AML-193 (cell line): ENCODE data around the gene KCNIP3.

Experiments
- DNase-seq, 2 experiments: peaks; one replicate each; lab custom pipeline; 2025; lab: John Stamatoyannopoulos, UW

The KCNIP3 gene

GRCh38 chr2:95314598-95314963 is 17.4 kb downstream of the KCNIP3 start:
- DNase-seq, result no peak

DNA sequence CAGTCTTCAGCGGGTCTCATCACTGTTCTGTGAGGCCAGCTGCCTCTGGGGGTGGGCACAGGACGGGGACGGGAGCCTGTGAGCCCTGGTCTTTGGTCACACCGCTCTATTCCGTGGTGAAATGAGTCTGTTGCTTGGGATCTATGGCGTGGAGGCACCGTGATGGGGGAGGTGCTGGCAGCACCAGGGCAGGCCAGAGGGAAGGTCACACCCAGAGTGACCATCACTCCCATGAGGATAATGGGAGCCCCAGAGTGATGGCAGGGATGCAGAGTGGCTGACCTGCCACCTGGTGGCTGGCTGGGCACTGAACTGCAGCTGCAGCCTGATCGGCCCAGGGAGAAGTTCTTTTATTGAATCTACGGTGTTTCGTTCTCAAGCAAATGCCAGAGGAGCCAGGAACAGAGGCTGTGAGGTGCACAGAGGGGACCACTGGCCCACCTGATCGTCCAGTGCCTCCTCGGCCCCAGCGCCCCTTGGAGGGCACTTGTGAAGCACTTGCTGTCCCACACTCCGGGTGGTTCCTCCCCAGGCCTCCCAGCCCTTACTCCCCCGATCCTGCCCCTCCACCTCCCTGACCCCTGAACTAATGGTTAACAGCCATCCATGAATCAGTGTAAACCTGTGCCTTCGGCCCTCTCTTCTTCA is 17.9 kb downstream of the KCNIP3 start:
- peak; percentile 1 to 4 for DNase-seq

DNA sequence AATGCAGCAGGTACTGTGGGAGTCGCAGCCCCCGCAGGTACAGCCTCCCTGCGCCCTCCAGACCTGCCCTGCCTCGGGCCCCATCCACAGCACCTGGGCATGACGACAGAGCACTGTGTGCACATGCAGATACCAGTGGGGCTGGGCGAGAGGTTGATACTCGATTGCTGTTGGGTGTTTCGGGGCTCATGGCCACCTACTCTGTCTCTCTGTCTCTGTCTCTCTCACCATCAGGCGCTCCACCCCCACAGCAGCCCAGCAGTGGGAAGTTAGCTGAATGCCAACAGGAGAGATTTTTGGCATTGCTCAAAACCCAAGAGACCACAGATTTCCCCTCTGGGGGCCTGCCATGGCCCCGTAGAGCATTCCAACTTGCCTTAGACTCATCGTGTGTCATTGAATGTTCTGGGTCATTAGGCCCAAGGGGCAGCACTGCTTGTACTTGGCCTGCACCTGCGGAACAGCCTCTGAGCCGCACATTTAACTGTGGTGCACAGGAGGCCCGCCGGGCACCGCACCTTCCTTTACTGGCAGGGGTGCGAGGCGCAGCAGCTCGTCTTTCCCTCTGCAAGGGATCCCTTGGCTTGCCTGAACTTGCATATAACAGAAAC is 18.8 kb downstream of the KCNIP3 start:
- DNase-seq, result no peak

- no peak for DNase-seq
These were observed 19.4 kb downstream of the KCNIP3 start for GRCh38 chr2:95316466-95317122.

GRCh38 chr2:95317123-95317500 is 20.0 kb downstream of the KCNIP3 start:
- no peak for DNase-seq

DNA sequence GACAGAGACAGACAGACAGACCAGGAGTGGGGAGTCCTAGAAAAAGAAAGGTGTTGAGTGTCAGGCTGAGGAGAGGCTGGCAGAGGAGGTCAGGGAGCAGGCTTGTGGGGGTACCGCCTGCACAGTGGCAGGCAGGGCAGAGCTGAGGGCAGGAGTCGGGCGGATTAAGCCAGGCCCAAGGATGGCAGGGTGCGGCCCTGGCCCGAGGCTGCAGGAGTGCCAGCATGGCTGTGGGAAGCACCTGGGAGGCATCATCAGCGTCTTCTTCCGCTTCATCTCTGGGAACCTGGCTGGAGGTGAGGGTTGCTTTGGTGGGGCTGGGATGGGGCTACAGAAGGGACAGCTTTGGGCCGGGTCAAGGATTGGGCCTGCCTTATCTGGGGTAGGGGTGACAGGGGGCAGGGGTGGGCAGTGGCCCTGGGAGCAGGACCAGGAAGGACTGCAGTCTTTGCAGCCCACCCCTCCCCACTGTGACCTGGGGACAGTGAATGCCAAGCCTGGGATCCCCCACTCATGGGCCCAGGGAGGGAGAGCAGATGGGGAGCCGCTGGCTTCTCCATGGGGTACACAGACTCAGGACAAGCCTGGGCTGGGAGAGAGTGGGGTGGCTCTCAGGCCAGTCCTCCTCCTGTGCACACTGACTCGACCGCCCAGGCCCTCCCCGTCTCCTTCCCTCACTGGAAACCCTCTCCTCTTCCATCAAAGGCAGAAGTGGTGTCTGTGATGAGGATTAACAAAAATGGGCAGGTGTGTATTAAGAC is 20.7 kb downstream of the KCNIP3 start:
- no peak for DNase-seq

GRCh38 chr2:95318431-95319220 is 21.5 kb downstream of the KCNIP3 start:
- DNase-seq, result no peak

DNA sequence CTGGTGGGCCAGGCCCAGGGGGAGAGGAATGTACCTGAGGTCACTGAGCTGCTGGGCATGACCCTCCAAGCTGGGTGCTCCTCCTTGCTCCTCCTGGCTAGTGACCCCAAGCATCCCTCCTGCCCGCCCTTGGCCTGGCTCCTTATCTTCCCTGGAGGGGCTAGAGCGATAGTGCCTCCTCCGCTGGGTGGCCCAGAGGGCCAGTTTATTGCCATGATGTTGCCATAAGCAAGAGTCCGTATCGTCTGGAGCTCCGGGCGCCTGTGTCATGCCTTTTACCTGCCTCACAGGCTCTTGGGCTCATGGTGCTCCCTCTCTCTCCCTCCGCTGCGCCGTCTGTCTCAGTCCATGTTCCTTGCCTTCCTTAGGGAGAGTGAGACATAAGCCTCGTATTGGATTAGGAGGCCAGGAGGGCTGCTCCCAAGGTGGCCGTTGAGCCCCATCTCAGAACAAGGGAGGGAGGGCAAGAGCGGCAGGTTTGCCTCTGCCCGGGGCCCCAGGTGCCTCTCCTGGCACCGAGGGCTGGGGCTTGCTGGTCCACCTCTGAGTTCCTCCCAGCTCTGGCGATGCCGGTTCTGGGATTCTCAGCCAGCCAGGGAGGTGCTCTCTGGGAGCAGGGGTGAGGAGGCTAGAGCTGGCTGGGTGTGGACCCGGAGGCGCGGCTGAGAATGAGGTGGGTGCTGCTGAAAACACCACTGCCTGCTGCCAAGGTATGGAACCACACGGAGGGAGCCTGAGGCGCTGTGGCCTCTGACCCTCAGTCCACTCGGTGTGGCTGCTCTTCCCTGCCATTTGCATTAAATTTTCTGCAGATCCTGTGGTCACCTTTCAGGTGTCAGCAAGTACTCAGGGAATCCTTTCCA is 22.6 kb downstream of the KCNIP3 start:
- no peak for DNase-seq

DNA sequence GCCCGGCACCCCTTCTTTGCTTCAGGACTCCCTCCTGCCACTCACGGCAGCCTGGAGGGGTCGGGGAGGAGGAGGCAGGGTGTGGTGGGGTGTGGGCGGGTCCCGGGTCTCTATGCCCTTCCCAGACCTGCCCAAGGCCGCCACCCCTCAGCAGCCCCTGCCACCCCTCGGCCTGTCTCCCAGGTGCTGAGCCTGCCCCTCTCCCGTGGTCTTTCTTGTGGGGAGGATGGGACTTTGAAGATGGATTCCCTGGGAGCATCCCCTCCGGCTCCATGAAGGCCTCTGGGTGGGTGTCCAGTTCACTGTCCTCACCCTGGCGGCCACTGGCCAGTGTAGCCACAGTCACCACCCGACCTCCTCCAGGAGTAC is 23.2 kb downstream of the KCNIP3 start:
- DNase-seq, result no peak

GRCh38 chr2:95320986-95321767 is 24.0 kb downstream of the KCNIP3 start:
- DNase-seq, result no peak

GRCh38 chr2:95323347-95324155 is 26.4 kb downstream of the KCNIP3 start:
- no peak for DNase-seq

DNA sequence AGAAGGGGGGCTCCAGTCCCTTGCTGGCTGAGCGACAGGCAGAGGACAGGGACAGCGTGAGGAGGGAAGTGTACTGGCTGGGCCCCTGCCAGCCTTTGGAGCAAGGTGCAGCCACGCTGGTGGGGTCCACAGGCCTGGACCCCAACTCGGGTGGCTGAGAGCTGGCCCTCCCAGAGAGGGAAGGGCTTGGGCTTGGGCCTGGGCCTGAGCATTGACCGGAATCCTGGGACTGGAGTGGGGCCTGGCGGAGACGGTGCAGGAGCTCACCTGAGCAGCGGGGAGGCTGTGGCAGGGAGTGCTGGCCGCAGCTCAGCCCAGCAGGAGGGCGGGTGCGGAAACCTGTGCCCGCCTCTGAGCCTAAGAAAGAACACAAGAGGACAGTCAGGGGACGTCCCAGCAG is 27.9 kb downstream of the KCNIP3 start:
- no peak for DNase-seq

- no peak for DNase-seq
These were observed 28.7 kb downstream of the KCNIP3 start for GRCh38 chr2:95325590-95326432.

- no peak for DNase-seq
These were observed 29.4 kb downstream of the KCNIP3 start for GRCh38 chr2:95326433-95327140.

GRCh38 chr2:95327861-95328260 is 30.7 kb downstream of the KCNIP3 start:
- no peak for DNase-seq

DNA sequence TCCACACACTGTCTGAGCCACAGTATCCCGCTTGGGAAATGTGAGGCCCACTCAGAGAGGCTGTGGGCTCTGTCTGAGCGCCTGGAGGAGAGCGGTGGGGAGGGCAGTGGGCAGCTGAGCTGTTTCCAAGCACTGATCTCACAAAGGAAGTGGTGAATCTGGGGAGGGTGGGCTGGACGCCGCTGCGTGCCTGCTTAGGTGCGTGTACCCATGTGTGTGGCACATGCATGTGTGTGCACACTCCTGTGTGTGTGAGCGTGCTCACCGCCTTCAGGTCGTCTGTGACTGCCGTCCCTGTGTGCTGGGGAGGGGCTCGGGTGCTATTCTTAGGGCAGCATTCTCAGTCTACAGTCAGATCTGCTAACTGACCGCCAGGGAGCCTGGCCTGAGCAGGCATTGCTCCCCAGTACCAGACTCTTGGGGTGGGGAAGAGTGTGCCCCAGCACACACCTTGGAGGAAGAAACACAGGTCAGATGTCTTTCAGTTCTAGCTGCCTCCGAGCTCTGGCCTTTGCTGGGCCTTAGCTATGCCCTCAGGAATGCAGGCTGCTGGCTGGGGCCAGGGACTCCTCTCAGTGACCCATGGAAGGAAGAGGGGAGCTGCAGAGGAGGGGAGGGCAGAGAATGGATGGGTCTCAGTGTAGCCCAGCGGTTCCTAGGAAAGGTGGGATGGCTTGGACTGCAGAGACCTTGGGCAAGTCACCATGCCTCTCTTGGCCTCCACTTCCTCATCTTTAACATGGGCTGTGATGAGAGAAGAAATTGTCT is 31.4 kb downstream of the KCNIP3 start:
- no peak for DNase-seq

DNA sequence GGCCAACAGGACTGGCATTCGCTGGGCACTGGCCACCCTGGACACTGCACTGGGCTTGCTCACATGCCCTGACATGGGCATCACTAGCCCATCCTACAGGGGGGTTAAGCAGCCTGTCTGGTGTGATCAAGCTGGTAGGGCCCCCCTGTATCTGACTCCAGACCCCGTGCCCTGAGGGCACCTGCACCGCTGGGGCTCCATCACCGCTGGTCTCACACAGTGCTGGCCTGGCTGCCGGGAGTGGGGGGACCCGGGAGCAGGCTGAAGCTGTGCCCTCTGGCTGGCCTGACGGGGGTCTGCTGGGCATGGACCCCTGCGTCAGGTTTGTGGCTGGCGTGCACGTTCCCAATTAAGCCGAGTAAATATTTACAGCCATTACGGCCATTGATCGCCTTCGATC is 32.3 kb downstream of the KCNIP3 start:
- DNase-seq, result no peak
